ENCODE measurements around the gene UBE2QL1.

The UBE2QL1 gene

GRCh38 chr5:6455571-6456200 lies 7.0 kb downstream of the UBE2QL1 start:
- no peak for DNase-seq (ENCODE audit: low spot score)

DNA sequence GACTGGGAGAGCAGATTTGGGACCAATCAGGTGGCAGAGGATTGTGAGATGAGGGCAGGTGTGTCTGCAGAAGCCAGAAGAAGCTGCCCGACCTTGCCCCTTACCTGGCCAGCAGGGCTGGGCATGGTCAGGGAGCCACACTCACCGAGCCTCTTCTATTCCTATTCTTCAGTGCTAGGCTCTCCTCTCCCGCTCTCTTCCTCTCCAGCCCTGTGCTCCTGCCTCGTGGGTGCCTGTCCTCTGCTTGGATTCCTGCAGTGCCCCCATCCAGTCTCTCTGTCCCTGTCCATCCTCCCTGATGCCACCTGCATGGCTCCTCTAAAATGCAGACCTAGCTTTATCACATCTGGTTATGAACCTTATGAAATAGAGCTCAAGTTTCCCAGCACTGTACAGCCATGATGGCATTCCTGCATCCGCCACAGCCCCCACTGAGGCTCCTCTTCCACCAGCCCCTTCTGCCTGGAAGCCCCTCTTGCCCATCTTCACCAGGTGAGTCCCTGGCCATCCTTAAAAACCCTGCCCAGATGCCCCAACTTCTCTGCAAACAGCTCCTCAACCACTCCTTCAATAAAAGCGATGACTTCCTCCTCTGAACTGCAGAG lies 8.2 kb downstream of the UBE2QL1 start:
- DNase-seq (ENCODE audit: low spot score), result no peak

DNA sequence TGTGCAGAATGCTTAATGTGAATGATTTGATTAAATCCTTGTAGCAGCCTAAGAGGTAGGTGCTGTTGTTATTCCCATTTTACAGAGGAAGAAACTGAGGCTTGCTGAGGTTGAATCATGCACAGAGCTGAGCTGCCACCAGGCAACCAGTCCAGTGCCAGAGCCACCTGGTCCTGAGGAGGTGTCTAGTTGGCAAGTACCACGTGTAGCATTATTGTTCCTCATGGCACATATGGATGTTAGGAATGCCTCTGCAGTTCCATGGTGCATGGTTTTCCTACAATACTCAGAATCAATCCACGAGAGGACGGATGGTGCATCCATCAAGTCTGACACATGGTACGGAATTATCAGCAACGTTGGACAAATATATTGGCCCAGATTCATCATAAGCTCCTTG lies 8.9 kb downstream of the UBE2QL1 start:
- no peak for DNase-seq (ENCODE audit: low spot score)

GRCh38 chr5:6458833-6459232 lies 10.2 kb downstream of the UBE2QL1 start:
- DNase-seq (ENCODE audit: low spot score), result no peak

GRCh38 chr5:6459896-6460295 lies 11.2 kb downstream of the UBE2QL1 start:
- no peak for DNase-seq (ENCODE audit: low spot score)

DNA sequence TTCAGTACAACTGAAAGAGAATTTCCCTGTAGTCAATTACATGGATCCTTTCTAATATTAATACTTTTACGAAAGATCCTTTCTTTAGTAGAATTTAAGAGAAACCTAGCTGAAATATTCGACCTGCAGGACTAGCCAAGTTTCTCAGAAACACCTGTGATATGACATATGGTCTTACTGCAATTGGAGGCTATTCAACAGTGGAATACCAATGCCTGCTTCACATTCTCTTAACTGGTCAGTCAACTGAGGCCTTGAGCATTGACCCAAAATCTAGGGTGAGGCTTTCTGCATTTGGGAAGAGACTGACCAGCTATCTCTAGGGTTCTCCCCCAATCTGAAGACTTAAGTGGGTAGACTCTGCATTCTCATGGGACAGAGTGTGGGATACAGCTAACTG lies 12.3 kb downstream of the UBE2QL1 start:
- DNase-seq (ENCODE audit: low spot score), result no peak

GRCh38 chr5:6461793-6462650 lies 13.4 kb downstream of the UBE2QL1 start:
- DNase-seq (ENCODE audit: low spot score), result no peak

GRCh38 chr5:6462671-6463070 lies 14.0 kb downstream of the UBE2QL1 start:
- no peak for DNase-seq (ENCODE audit: low spot score)

GRCh38 chr5:6464441-6464840 lies 15.8 kb downstream of the UBE2QL1 start:
- no peak for DNase-seq (ENCODE audit: low spot score)

GRCh38 chr5:6465831-6466790 lies 17.5 kb downstream of the UBE2QL1 start:
- DNase-seq (ENCODE audit: low spot score), result no peak

- no peak for DNase-seq (ENCODE audit: low spot score)
Observed at GRCh38 chr5:6466975-6467567, 18.4 kb downstream of the UBE2QL1 start.

GRCh38 chr5:6467591-6467990 lies 18.9 kb downstream of the UBE2QL1 start:
- DNase-seq (ENCODE audit: low spot score), result no peak

- DNase-seq (ENCODE audit: low spot score), result no peak
Observed at GRCh38 chr5:6468104-6468503, 19.4 kb downstream of the UBE2QL1 start.

DNA sequence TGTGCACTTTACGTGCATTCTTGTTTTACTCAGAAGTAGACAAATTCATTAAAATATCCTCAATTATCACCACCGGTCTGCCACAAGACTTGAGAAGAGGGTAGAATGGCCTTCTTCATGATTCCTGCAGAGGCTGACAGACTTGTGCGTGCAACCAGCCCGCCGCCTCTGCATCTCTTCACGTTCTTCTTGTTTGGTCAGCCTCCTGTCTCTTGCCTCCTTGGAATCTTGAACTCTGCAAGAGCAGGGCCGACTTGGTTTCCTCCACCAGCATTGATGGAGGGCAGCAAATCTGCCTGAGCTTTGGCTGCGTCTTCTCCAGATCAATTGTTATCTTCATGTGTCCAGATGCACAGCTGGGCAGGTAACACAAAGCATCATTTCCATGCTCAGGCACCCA lies 20.2 kb downstream of the UBE2QL1 start:
- DNase-seq (ENCODE audit: low spot score), result no peak

DNA sequence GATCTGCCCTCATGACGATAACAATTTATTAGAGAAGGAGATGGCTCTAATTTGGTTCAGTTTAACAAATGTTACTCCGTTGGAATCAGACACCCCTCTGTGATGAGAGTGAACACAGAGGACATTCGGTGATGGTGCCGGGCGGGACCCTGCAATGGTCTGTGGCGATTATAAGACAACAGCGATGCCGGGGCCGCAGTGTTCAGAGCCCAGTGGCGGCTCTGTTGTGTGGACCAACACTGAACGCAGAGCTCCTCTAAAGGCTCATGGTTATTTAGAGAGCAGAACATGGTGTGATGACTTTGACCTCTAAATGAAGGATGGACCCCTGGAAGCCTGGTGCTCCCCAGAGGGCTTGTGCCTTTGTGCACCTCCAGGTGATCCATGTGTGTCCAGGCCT lies 21.2 kb downstream of the UBE2QL1 start:
- DNase-seq (ENCODE audit: low spot score), result no peak

DNA sequence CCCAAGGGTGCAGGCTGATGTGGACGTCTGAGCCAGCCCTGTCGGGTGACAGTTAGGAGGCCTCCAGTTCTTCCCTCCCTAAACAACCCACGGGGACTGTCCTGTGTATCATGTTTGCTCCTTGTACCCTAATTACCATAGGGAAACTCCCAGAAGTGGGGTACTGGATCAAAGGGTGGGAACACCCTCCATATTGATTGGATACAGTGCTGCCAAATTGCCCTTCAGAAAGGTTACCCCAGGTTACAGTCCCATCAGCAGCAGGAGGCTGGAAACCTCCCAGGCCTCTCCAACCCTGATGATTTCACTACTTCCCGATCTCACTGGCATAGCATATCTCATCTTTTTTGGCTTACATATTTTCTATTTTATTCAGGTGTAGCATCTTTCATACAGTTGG lies 22.0 kb downstream of the UBE2QL1 start:
- no peak for DNase-seq (ENCODE audit: low spot score)

DNA sequence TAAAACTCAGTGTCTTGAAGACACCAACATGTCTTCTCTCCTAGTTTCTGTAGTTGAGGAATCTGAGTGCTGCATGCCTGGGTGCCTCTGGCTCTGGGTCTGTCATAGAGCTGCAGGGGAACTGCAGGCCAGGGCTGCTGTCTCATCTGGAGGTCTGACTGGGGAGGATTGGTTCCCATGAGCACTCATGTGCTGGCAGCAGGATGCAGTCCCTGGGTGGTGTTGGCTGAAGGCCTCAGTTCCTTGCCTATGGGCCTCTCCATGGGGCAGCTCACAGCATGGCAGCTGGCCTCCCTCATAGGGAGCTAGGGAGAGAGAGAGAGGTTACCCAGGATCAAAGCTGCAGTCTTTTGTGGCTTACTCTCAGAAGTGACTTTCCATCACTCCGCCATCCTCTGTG lies 22.6 kb downstream of the UBE2QL1 start:
- DNase-seq (ENCODE audit: low spot score), result no peak

DNA sequence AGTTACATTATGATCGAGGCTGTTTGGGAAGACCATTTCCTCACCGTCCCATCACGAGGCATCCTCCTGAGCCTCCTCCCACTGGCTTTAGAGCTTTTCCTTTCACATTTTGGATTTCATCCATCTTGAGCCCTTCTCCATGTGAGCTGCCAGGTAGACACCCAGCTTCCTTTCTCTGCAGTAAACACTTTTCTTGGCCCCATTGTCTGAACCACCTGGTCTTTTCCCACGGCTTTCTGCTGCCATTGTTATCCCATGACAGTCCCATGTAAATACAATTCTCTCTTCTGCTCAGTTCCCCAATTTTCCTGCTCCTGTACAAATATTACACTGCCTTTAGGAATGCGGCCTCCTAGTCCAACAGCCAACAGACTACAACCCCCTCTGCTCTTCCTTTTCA lies 24.1 kb downstream of the UBE2QL1 start:
- DNase-seq (ENCODE audit: low spot score), result no peak

GRCh38 chr5:6473284-6473683 lies 24.6 kb downstream of the UBE2QL1 start:
- no peak for DNase-seq (ENCODE audit: low spot score)

DNA sequence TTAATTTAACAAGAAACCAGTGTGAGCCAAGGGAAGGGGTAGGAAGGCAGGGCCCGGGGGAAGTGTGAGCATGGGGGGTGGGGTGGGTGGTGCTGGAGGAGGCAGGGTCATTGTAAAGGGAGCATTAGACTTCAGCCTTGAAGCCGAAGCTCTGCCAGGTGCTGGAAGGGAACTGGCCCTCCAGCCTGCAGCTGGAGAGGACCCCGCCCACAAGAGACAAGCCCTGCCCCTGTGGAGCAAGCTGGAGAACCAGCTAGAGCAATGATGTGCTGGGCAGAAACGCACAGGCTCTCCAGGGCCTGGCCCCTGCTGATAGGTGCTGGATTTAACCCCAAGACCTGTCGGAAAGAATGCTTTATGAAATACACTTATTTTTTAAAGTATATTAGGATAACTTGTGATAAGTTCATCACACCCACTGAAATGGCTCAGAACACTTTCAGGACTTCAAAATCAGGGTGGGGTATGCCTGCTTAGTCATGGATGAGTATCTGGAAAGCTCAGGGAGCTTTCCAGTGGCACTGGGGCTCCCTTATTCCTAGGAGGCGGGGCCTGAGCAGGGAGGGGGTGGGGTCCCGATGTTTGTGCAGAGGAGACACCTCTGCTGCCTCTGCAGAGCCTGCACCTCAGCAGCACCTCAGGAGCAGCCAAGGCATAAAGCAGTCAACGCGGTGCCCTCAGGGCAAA lies 27.1 kb downstream of the UBE2QL1 start:
- DNase-seq (ENCODE audit: low spot score), result no peak

DNA sequence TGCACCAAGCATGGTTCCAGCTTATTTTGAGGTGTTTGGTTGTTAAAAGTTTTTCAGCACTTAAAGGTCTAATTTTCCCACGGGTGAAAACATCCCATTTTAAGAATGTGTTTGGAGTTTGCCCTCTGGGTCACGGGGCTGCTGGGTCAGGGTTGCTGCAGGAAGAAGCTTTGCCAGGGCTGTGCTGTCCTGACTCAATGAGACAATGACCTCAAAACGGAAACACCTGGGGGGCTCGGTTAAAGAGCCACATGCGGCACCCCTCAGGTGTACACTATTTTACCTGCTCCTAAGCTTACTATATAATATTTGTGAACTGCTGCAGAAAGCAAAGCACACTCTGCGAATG lies 27.6 kb downstream of the UBE2QL1 start:
- no peak for DNase-seq (ENCODE audit: low spot score)

All from Ammon's horn (tissue), 1 donor.